ENCODE data around the gene ZNF74.
"Not testable (repeated sequence)": the region's sequence is repeated elsewhere in the genome, so short reads cannot be mapped to it uniquely, and the experiment has no call there.

ZNF74 gene

DNA sequence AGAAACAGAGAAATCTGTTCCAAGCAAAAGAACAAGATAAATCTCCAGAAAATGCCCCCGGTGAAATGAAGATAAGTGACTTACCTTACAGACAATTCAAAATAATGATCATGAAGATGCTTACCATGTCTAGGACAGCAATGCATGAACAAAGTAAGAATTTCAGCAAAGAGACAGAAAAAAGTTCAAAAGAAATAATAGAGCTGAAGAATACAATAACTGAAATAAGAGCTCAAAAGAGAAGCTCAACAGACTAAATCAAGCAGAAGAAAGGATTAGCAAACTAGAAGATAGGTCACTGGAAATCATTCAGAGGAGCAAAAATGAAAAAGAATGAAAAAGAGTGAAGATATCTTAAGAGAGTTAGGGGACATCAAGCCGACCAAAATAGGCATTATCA lies 19.8 kb upstream of the ZNF74 start:
- in situ Hi-C loops (cut with HindIII; ENCODE audit: low sequenced_read_pairs): not testable (repeated sequence)

DNA sequence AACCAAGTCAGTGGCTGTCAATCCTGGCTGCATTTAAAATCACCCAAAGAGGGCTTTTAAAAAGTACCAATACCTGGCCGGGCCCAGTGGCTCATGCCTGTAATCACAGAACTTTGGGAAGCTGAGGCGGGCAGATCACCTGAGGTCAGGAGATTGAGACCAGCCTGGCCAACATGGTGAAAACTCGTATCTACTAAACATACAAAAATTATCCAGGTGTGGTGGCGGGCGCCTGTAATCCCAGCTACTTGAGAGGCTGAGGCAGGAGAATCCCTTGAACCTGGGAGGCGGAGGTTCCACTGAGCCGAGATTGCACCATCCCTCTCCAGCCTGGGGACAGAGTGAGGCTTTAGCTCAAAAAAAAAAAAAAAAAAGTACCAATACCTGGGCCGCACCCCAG lies 17.7 kb upstream of the ZNF74 start:
- in situ Hi-C loops (cut with HindIII; ENCODE audit: low sequenced_read_pairs): not testable (repeated sequence)

DNA sequence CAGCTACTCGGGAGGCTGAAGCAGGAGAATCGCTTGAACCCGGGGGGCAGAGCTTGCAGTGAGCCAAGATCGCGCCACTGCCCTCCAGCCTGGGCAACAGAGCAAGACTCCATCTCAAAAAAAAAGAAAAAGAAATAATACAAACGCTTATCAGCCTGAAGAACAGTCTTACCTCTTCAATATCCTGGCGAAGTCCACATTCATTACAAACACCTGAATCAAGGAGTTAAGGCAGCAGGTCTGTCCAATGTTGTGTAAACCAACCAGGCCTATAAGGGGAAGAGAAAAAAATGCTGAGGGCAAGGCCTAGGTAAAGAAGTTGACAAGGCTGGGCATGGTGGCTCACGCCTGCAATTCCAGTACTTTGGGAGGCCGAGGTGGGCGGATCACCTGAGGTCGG lies 17.0 kb upstream of the ZNF74 start:
- in situ Hi-C loops (cut with HindIII; ENCODE audit: low sequenced_read_pairs): not testable (repeated sequence)

DNA sequence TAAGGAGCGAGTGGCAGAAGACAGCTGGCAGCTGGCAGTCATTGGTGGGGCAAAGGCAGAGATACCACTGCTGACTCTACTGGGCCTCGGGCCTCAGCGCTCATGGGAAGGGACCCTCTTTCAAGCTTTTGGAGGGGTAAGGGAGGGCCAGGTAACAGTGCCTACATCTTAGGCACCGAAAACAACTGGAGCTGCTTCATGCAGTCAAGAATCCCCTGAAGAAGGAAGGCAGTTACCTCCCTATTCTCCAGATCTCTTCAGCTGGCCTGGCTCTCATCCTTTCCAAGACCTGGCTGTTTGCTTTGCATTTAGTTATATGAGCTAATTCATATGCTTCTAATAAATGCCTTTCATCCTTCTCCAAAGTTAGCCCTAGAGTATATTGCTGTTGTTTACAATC lies 15.8 kb upstream of the ZNF74 start:
- in situ Hi-C loops (cut with HindIII; ENCODE audit: low sequenced_read_pairs): no loop called here

DNA sequence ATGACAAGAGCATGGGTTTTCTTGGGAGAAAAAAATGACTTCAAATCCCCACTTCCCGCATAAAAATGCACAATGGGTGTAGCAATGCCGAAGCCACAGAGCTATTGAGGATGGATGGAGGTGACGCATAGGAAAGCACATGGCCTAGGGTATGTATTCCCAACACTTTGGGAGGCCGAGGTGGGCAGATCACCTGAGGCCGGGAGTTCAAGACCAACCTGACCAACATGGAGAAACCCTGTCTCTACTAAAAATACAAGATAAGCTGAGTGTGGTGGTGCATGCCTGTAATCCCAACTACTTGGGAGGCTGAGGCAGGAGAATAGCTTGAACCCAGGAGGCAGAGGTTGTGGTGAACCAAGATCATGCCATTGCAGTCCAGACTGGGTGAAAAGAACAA lies 15.3 kb upstream of the ZNF74 start:
- in situ Hi-C loops (cut with HindIII; ENCODE audit: low sequenced_read_pairs): not testable (repeated sequence)

DNA sequence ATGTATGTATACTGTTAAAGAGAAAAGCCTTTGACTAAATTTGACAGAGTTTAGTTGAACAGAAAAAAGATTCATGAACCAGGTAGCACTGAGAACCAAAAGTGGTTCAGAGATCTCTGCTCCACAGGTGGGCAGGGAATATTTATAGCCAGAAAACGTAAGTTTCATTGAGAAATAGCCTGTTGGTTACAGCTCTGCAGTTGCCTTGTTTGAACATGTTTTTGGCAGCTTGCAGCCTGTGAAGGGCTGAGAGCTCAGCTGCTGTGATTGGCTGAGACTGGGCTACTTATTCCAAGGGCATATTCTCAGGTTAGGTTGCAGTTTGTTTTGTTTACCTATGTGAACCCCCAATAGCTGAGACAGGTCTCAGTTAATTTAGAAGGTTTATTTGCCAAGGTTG lies 13.5 kb upstream of the ZNF74 start:
- in situ Hi-C loops (cut with HindIII; ENCODE audit: low sequenced_read_pairs): no loop called here

DNA sequence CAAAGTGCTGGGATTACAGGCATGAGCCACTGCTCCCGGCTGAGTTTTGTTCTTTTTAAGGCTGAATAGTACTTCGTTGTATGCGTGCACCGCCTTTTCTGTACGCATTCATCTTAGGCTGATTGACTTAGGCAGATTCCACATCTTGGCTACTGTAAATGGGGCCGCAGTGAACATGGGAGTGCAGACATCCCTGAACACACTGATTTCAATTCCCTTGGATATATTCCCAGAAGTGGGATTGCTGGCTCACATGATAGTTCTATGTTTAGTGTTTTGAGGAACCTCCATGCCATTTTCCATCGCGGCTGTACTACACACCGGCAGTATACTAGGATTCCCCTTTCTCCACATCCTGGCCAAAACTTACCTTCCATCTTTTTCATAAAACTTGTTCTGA lies 10.4 kb upstream of the ZNF74 start:
- in situ Hi-C loops (cut with HindIII; ENCODE audit: low sequenced_read_pairs): no loop called here

DNA sequence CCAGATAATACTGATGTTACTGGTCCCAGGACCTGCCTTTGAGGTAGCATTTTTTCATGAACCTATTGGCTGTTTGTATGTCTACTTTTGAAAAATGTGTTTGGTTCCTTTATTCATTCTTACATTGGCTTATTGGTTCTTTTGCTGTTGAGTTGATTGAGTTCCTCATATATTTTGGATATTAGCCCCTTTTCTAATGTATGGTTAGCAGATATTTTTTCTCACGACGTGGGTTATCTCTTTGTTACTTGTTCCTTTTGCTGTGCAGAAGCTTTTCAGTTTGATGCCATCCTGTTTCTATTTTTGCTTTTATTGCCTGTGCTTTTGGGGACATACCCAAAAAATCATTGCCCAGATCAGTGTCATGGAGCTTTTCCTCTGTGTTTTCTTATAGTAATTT lies 9.8 kb upstream of the ZNF74 start:
- in situ Hi-C loops (cut with HindIII; ENCODE audit: low sequenced_read_pairs): no loop called here

DNA sequence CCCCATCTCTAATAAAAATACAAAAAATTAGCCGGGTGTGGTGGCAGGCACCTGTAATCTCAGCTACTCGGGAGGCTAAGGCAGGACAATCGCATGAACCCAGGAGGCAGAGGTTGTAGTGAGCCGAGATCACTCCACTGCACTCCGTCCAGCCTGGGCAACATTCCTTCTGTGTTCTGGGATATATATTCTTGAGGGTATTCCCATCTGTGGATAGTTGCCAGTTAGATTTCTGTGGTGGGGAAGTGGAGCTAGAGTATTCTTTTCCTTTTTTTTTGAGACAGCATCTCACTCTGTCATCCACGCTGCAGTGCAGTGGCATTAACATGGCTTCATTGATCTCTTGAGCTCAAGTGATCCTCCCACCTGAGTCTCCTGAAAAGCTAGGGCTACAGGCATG lies 9.1 kb upstream of the ZNF74 start:
- in situ Hi-C loops (cut with HindIII; ENCODE audit: low sequenced_read_pairs): no loop called here

DNA sequence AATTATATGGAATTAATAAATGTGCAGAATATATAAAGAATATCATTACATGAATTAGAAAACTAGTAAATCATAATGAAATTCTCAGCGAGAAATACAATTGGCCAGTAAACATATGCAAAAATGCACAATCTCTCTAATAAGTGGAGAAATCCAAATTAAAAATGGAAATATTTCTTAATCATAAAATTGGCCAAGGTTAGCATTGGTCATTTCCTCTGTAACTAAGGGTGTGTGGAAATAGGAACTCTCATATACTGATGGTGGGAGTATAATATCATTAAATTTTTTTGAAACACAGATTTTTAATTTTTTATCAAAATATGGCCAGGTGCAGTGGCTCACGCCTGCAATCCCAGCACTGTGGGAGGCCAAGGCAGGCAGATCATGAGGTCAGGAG lies 7.6 kb upstream of the ZNF74 start:
- in situ Hi-C loops (cut with HindIII; ENCODE audit: low sequenced_read_pairs): no loop called here

DNA sequence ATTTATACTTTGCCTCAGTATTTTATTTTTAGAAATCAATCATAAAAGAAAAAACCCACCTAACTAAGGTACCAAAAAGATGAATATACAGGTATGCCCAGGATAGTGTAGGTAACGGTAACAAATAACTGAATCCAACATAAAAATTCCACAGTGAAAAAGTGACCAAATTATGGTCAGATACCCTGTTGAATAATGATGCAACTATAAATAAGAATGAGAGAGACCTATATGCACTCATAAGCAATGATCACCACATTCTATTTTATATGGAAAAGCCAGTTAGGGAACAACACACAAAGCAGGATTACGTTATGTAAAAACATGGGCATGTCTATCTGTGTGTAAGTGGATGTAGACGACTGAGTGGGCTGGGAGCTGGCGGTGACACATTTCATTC lies 7.0 kb upstream of the ZNF74 start:
- in situ Hi-C loops (cut with HindIII; ENCODE audit: low sequenced_read_pairs): no loop called here

DNA sequence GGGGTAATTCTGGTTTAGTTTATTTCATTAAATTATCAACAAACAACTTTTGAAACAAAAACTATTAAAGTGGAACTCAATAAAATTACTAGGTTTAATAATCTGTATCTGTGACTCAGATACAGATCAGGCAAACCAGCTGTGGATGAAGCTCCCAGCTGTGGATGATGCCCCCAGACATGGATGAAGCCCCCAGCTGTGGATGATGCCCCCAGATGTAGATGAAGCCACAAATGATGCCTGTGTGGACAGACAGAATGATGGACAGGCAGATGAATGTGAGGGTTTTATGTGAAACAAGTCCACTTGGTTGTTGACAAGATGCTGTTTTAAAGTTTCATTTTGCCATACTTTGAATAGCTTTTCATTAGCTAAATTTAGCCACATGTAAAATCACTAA lies 5.8 kb upstream of the ZNF74 start:
- in situ Hi-C loops (cut with HindIII; ENCODE audit: low sequenced_read_pairs): no loop called here

DNA sequence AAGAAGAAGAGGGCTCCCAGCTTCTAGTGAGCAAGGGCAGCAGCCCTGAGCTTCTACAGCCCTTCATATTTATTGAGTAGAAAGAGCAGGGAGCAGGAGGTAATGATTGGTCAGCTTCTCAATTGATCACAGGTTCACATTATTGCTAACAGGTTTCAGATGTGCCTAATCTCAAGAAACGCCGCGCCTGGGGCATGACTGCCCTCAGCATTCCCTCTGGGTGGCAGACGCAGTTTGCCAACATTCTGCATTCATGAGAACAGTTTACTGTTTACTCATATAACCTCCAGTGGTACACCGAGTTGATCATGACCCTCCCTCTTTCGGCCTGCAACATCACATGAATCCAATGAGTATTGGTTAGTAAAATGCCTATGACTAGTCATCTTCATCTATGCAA lies 4.7 kb upstream of the ZNF74 start:
- in situ Hi-C loops (cut with HindIII; ENCODE audit: low sequenced_read_pairs): no loop called here

DNA sequence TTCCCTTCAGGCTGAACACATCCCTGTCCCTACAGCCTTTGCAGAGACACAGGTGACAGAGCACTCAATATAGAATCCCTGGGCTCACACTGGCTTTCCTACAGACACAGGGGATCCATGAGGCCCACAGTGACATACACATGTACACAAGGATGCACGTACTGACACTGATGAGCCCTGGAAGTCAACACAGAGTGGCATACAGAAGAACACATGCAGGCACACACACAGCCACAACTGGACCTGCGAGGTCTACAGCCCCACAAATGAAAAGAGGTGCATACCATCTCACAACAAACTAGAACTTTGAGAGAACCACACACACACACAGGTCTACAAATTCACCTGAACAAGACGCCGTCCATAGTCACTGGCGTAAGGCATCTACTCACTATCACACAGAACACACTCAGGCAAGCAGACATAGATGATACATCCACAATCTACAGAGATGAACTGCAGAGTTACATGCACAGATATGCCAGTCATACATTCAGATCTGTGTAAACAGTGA lies 3.5 kb upstream of the ZNF74 start:
- in situ Hi-C loops (cut with HindIII; ENCODE audit: low sequenced_read_pairs): no loop called here

DNA sequence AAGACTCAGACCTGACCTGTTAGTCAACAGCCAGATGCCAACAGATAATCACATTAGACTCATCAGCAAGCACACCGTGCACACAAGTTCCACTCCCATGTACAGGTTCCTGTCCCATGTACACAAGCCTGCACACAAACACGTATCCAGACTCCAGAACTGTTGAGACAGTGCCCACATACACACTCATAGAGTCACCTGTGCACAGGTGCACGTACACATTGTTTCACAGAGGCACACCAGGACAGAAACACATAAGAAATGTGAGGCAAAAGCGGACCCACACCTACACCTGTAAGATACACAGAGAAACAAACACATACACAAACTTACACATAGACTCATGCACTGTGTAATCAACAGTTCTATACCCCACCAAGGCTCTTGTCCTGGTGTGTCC lies 2.7 kb upstream of the ZNF74 start:
- in situ Hi-C loops (cut with HindIII; ENCODE audit: low sequenced_read_pairs): no loop called here

DNA sequence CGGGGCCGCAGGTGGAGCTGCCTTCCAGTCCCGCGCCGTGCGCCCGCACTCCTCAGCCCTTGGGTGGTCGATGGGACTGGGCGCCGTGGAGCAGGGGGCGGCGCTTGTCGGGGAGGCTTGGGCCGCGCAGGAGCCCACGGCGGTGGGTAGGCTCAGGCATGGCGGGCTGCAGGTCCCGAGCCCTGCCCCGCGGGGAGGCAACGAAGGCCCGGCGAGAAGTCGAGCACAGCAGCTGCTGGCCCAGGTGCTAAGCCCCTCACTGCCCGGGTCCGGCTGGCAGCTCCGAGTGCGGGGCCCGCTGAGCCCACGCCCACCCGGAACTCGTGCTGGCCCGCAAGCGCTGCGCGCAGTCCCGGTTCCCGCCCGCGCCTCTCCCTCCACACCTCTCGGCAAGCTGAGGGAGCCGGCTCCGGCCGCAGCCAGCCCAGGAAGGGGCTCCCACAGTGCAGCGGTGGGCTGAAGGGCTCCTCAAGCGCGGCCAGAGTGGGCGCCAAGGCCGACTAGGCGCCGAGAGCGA lies 1.5 kb upstream of the ZNF74 start:
- in situ Hi-C loops (cut with HindIII; ENCODE audit: low sequenced_read_pairs): not testable (repeated sequence)

DNA sequence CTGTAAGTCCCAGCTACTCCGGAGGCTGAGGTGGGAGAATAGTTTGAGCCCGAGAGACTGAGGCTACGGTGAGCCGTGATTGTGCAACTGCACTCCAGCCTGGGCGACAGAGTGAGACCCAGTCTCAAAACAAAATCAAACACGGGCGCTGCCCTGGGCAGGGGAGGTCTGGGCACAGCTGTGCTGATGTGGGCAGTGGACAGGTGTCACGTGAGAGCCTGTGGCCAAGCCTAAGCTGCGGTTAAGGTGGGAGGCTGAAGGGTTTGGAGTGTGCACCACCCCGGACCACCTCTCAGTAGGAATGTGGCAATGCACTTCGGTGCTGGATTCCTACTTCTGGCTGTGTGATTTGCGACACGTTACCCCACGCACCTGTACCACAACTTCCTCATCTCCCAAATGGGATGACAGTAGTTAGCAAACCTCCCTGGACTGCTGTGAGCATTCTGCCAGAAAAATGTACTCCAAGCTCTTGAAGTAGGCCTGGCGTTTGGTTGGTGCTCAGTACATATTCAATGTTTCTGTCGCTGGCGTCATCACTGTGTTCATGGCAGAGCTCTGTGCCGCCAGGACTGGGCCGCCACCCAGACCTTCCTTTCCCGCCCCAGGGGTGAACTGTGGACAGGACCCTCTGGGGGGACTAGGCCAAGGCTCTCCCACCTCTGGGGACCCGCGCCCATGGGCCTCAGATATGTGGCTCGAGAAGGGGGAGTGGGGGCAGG lies 807 bp upstream of the ZNF74 start:
- in situ Hi-C loops (cut with HindIII; ENCODE audit: low sequenced_read_pairs): no loop called here

DNA sequence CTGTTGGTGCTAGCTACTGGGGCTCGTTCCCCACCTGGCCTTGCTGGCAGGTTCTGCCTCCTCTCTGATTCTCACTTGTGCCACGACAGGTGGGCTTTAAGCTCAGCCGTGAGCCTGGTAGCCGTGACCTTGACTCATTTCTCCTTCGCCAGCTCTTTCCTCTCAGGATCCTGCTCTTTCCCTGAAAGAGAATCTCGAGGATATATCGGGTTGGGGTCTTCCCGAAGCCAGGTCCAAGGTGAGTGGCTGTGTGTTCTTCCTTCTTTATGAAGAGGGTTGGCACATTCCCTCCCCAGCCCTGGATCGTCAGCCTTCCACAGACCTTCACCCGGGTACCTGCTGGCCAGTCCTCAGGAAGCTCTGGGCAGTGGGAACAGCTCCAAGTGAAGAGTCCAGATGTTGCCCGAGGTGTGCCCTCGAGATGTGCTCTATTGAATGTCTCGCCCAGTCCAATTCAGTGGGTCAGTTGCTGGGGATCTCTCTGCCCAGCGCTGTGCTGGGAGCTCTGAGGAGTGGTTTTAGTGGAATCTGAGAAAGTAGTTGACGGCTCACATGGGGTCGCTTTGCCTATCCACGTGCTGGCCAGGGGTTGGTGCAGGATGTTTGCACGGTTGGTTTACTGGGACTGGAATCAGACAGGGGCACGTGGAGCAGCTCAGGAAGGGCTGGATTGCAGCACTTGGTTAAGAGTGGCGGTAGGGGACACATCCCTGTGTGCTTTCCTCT lies 1.4 kb downstream of the ZNF74 start:
- in situ Hi-C loops (cut with HindIII; ENCODE audit: low sequenced_read_pairs): no loop called here

DNA sequence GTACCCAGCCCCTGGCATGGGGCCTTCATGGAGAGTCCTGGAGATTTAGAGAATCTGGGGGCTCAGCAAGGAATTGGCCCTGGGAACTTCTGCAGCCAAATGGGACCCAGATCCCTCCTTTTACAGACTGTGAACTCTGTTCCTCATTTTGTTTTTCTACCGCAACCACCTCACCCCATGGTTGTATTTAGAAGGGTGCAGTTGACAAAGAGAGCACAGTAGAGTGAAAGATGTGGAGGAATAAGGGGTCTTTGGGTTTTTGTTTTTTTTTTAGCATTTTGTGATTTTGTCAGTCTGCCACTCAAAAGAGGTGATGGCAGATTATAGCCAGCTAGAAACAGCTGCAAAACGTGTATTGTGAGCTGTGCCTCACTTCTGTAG lies 1.9 kb downstream of the ZNF74 start:
- in situ Hi-C loops (cut with HindIII; ENCODE audit: low sequenced_read_pairs): no loop called here

DNA sequence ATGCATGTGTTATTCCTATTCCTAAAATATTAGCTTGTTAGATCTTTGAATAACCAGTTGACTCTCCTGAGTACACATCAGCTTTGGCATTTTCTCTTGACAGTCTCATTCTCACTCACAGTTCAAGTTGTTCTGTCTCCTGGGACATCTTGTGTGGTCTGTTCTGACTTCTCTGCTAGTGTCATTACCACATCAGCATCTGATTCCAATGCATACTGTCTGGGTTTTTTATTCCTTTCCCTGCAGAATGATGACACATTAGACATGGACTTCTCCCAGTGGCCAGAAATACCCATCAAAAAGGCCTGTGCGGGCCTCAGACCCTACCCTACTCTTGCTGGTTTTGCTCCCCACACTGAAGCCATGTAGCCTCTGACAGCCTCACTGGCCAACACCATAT lies 2.7 kb downstream of the ZNF74 start:
- in situ Hi-C loops (cut with HindIII; ENCODE audit: low sequenced_read_pairs): no loop called here

DNA sequence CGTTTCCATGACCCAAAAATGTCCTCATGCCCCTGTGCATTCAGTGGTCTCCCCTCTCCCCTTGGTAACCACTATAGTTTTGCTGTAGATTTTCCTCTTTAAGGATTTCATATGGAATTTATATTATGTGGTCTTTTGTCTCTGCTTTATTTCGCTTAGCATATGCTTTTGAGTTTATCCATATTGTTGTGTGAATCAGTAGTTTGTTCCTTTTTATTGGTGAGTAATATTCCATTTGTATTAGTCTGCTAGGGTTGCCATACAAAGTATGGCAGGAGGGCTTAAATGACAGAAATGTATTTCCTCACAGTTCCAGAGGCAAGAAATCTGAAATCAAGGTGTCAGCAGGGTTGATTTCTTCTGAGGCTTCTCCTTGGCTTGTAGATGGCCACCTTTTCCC lies 3.5 kb downstream of the ZNF74 start:
- in situ Hi-C loops (cut with HindIII; ENCODE audit: low sequenced_read_pairs): no loop called here

DNA sequence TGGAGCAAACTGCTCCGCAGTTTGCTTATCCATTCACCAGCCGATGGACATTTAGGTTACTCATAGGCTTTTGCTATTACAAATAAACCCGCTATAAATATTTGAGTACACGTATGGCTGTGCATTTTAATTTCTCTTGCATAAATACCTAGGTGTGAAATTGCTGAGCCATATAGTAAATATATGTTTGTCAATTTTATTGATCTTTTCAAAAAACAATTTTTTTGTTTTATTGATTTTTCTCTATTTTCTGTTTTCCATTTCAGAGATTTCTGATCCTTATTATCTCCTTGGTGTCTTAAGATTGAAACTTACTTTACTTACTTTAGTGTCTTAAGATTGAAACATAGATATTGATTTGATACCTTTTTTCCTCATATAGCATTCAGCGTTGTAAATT lies 4.5 kb downstream of the ZNF74 start:
- in situ Hi-C loops (cut with HindIII; ENCODE audit: low sequenced_read_pairs): no loop called here
